ENCODE data around the gene NEUROD4.
A peak's percentile ranks its signal among the peaks of the same experiment; 100 is the strongest.
"Not testable (repeated sequence)": the region's sequence is repeated elsewhere in the genome, so short reads cannot be mapped to it uniquely, and the experiment has no call there.

Gene NEUROD4

DNA sequence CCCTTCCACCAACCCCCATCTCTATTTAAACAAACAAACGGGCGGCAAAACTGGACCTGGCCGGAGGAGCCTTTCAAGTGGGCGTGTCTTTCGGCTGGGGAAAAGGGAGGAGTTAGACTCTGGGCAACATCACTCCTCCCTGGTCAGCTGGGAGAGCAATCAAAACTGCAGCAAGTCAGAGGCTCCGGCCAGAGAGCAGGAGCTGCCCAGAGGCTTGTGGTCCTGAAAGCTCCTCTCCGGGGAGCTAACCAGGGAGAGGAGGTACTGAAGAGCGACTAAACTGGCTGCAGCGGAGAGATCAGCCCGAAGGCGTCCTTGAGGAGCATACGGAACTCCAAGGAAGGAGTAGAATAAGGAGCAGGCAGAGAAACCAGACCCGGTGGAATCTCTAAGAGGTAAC lies at the start of gene NEUROD4:
Gene NEUROD4, plus strand, starts transcription at position 191 of the 400 bp plus-strand sequence. CDS start 6,466 bp downstream, outside the sequence.
- Histone ChIP-seq H3K36me3 (replicated peaks) (no peaks in the 10 kb centered on the region), H3K9me3 (no peaks in the 10 kb centered on the region), H3K4me3 (no peak within 1 kb of the TSS), H3K27me3 (ENCODE audit: low read depth) (peaks cover 14% of the 10 kb centered on the region), H3K4me1 (no peaks in the 10 kb centered on the region)
- in situ Hi-C loops (cut with MboI; ENCODE audit: low sequenced_read_pairs) = no loop called here
- peak; percentile 14 to 62 for DNase-seq (ENCODE audit: low spot score in 2 of 2)

- no peaks in the 10 kb centered on the region for H3K4me1 ChIP-seq
- no peak for DNase-seq (ENCODE audit: low spot score in 2 of 2)
- no peaks in the 10 kb centered on the region for H3K36me3 ChIP-seq (replicated peaks)
- no peak overlapping the region for H3K4me3 ChIP-seq
- 0 out of 2 replicates have a peak, but pooled peaks cover 3% of the 10 kb centered on the region for H3K27me3 ChIP-seq (ENCODE audit: low read depth)
- in situ Hi-C loops (cut with MboI; ENCODE audit: low sequenced_read_pairs) = loop anchor here (25.0 kb wide), 1 partner anchor 233 kb away; no protein-coding TSS in a partner anchor
- H3K9me3 ChIP-seq = no peaks in the 10 kb centered on the region
Measured at GRCh38 chr12:54970741-54971140, 49.0 kb upstream of the NEUROD4 start.

DNA sequence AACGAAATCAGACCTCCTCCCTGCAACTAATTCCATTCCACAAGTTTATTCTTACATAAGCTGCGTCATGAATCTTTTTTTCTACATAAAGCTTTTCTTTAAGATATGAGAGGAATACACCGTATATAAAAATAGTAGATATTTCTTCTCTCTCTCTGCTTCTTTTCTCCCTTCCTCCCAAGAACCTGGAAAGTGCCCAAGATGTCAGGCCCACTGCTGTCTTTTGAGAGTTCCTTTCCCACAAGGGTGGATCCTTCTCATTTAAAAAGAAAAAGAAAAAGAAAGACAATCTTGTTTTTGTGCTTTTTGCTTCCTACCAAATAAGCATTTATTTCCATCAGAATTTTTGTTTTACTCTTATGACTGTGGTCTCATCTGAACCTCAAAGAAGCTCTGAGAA lies 46.2 kb upstream of the NEUROD4 start:
- no peaks in the 10 kb centered on the region for H3K36me3 ChIP-seq (replicated peaks)
- no peak overlapping the region for H3K4me3 ChIP-seq
- H3K27me3 ChIP-seq (ENCODE audit: low read depth) = peaks cover 5% of the 10 kb centered on the region; the same call in 1 of the 2 replicates
- no peaks in the 10 kb centered on the region for H3K9me3 ChIP-seq
- DNase-seq (ENCODE audit: low spot score in 2 of 2) = no peak
- in situ Hi-C loops (cut with MboI; ENCODE audit: low sequenced_read_pairs) = loop anchor here (25.0 kb wide), 1 partner anchor 236 kb away; no protein-coding TSS in a partner anchor
- H3K4me1 ChIP-seq = no peaks in the 10 kb centered on the region

DNA sequence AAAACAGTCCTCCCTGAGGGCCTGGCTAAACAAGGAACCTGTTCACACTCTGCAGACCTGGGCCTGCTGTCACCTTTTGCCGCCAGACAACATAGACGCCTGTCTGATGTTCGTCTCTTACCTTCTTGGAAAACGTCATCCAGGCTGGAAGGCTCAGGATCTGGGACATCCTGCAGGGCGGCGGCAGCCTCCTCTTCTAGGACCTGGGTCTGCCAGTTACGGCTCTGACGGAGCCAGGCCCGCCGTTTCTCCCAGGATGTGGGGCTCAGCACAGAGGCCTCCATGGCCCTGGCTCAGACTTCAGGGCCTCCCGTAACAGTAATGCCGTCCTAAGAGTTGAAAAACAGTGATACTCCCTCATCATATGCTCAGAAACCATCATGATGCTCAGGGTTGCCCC lies 45.5 kb upstream of the NEUROD4 start:
- no peaks in the 10 kb centered on the region for H3K36me3 ChIP-seq (replicated peaks)
- DNase-seq (ENCODE audit: low spot score in 2 of 2) = no peak
- no peak overlapping the region for H3K4me3 ChIP-seq
- no peaks in the 10 kb centered on the region for H3K4me1 ChIP-seq
- peaks cover 5% of the 10 kb centered on the region; the same call in 1 of the 2 replicates for H3K27me3 ChIP-seq (ENCODE audit: low read depth)
- no peaks in the 10 kb centered on the region for H3K9me3 ChIP-seq
- in situ Hi-C loops (cut with MboI; ENCODE audit: low sequenced_read_pairs) = loop anchor here (25.0 kb wide), 1 partner anchor 237 kb away; no protein-coding TSS in a partner anchor

GRCh38 chr12:54975272-54975671 lies 44.5 kb upstream of the NEUROD4 start:
- in situ Hi-C loops (cut with MboI; ENCODE audit: low sequenced_read_pairs) = loop anchor here (25.0 kb wide), 1 partner anchor 637 kb away; no protein-coding TSS in a partner anchor

DNA sequence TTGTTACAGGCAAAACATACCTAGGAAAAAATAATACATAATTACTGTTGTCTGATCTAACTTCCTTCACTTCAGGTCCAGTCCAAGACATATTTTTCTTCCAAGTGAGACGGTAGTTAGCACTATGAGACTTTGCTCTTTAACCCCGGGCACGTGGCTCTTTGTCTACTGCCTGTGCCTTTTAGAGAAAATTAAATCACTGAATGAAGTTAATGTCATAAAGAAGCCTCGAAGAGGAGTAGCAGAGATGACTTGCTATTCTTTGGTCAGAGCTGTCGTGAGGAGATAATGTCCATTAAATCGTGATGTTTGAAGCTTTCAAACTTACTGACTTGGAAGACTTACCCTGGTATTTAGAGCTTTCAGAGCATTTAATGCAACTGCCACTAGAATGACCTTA lies 43.9 kb upstream of the NEUROD4 start:
- in situ Hi-C loops (cut with MboI; ENCODE audit: low sequenced_read_pairs) = loop anchor here (25.0 kb wide), 1 partner anchor 636 kb away; no protein-coding TSS in a partner anchor
- Histone ChIP-seq H3K9me3 (no peaks in the 10 kb centered on the region), H3K4me1 (no peaks in the 10 kb centered on the region), H3K27me3 (ENCODE audit: low read depth) (peaks cover 5% of the 10 kb centered on the region; the same call in 1 of the 2 replicates), H3K4me3 (no peak overlapping the region), H3K36me3 (replicated peaks) (no peaks in the 10 kb centered on the region)
- no peak for DNase-seq (ENCODE audit: low spot score in 2 of 2)

More at GRCh38 chr12:54975272-54975671, 44.5 kb upstream of the NEUROD4 start:
- Histone ChIP-seq H3K4me1 (no peaks in the 10 kb centered on the region), H3K27me3 (ENCODE audit: low read depth) (peaks cover 5% of the 10 kb centered on the region; the same call in 1 of the 2 replicates), H3K36me3 (replicated peaks) (no peaks in the 10 kb centered on the region), H3K4me3 (no peak overlapping the region), H3K9me3 (no peaks in the 10 kb centered on the region)
- DNase-seq (ENCODE audit: low spot score in 2 of 2) = no peak

DNA sequence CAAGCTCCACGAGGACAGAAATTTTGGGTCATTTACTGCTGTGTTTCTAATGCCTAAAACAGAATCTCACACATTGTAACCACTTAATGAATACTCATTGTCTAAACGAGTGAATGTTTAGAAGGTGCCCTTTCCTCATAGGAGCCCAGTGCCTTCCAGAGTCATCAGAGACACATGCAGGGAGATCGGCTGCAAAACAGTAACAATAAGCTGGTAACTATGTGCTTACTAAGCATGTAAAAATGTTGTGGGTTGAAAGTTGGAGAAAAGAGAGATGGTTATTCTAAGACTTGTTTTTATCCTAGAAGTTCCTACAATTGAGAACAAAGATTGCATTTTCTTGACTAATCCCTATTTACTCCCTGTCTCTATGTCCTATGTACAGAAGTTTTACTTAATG lies 42.6 kb upstream of the NEUROD4 start:
- DNase-seq (ENCODE audit: low spot score in 2 of 2) = no peak
- H3K36me3 ChIP-seq (replicated peaks) = no peaks in the 10 kb centered on the region
- H3K4me1 ChIP-seq = no peaks in the 10 kb centered on the region
- H3K9me3 ChIP-seq = no peaks in the 10 kb centered on the region
- in situ Hi-C loops (cut with MboI; ENCODE audit: low sequenced_read_pairs) = loop anchor here (25.0 kb wide), 1 partner anchor 635 kb away; no protein-coding TSS in a partner anchor
- H3K27me3 ChIP-seq (ENCODE audit: low read depth) = peaks cover 2% of the 10 kb centered on the region; the same call in 1 of the 2 replicates
- H3K4me3 ChIP-seq = no peak overlapping the region

GRCh38 chr12:54977857-54978256 lies 41.9 kb upstream of the NEUROD4 start:
- no peaks in the 10 kb centered on the region for H3K36me3 ChIP-seq (replicated peaks)
- H3K9me3 ChIP-seq = no peaks in the 10 kb centered on the region
- H3K27me3 ChIP-seq (ENCODE audit: low read depth) = peaks cover 2% of the 10 kb centered on the region; the same call in 1 of the 2 replicates
- no peak for DNase-seq (ENCODE audit: low spot score in 2 of 2)
- H3K4me3 ChIP-seq = no peak overlapping the region
- no peaks in the 10 kb centered on the region for H3K4me1 ChIP-seq
- in situ Hi-C loops (cut with MboI; ENCODE audit: low sequenced_read_pairs) = loop anchor here (25.0 kb wide), 1 partner anchor 634 kb away; no protein-coding TSS in a partner anchor

GRCh38 chr12:54980341-54980740 lies 39.4 kb upstream of the NEUROD4 start:
- peaks cover 2% of the 10 kb centered on the region; the same call in 1 of the 2 replicates for H3K27me3 ChIP-seq (ENCODE audit: low read depth)
- in situ Hi-C loops (cut with MboI; ENCODE audit: low sequenced_read_pairs) = loop anchor here (25.0 kb wide), 1 partner anchor 632 kb away; no protein-coding TSS in a partner anchor
- no peaks in the 10 kb centered on the region for H3K4me1 ChIP-seq
- H3K9me3 ChIP-seq = no peaks in the 10 kb centered on the region
- H3K36me3 ChIP-seq (replicated peaks) = no peaks in the 10 kb centered on the region
- H3K4me3 ChIP-seq = no peak overlapping the region
- DNase-seq (ENCODE audit: low spot score in 2 of 2) = no peak

GRCh38 chr12:54981796-54982195 lies 38.0 kb upstream of the NEUROD4 start:
- no peaks in the 10 kb centered on the region for H3K4me1 ChIP-seq
- no peak for DNase-seq (ENCODE audit: low spot score in 2 of 2)
- H3K27me3 ChIP-seq (ENCODE audit: low read depth) = no peaks in the 10 kb centered on the region; the same call in none of the 2 replicates
- in situ Hi-C loops (cut with MboI; ENCODE audit: low sequenced_read_pairs) = loop anchor here (25.0 kb wide), 1 partner anchor 631 kb away; no protein-coding TSS in a partner anchor
- no peaks in the 10 kb centered on the region for H3K36me3 ChIP-seq (replicated peaks)
- H3K4me3 ChIP-seq = no peak overlapping the region
- no peaks in the 10 kb centered on the region for H3K9me3 ChIP-seq

DNA sequence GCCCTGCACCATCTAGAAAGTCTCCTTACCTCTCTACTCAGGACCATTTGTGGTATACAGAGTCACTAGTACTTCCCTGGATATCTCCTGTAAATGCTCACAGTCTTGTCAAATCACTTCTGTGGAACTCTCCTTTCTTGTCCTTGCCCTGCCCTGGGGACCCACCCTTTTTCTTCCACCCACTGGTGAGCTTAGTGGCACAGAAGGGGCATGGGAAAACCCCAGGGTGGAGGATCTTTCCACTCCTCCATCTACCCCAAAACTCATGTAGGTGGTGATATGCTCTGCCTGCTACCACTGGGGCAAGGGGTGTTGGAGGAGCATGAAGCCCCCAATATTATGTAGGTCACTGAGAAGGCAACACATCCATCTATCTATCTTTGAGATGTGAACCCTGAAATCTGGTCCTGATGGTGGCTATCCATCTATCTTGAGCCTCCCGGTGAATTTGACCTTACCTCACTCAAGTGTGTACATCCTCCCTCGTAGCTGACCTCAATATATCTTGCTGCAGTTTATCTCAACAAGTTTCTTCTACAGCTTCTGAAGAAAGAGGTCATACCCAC lies 36.2 kb upstream of the NEUROD4 start:
- Histone ChIP-seq H3K4me1 (no peaks in the 10 kb centered on the region), H3K36me3 (replicated peaks) (no peaks in the 10 kb centered on the region), H3K4me3 (no peak overlapping the region), H3K27me3 (ENCODE audit: low read depth) (no peaks in the 10 kb centered on the region; the same call in none of the 2 replicates), H3K9me3 (no peaks in the 10 kb centered on the region)
- DNase-seq (ENCODE audit: low spot score in 2 of 2) = no peak
- in situ Hi-C loops (cut with MboI; ENCODE audit: low sequenced_read_pairs) = loop anchor here (25.0 kb wide), 1 partner anchor 629 kb away; no protein-coding TSS in a partner anchor

- no peak for DNase-seq (ENCODE audit: low spot score in 2 of 2)
- H3K4me3 ChIP-seq = no peak within 1 kb of the TSS
Measured at GRCh38 chr12:54984658-54985376, 35.0 kb upstream of the NEUROD4 start, which contains the start of gene TESPA1. TSS of gene TESPA1 (minus strand) at chr12:54984762. CDS start at chr12:54974562, 10,200 bp downstream.

DNA sequence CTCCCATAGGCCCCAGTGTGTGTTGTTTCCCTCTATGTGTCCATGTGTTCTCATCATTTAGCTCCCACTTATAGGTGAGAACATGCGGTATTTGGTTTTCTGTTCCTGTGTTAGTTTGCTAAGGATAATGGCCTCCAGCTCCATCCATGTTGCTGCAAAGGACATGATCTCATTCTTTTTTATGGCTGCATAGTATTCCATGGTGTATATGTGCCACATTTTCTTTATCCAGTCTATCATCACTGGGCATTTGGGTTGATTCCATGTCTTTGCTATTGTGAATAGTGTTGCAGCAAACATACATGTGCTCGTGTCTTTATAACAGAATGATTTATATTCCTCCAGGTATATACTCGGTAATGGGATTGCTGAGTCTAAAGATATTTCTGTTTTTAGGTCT lies 33.0 kb upstream of the NEUROD4 start:
- not testable (repeated sequence) for H3K4me1 ChIP-seq; H3K4me3 ChIP-seq; DNase-seq (ENCODE audit: low spot score in 2 of 2); H3K27me3 ChIP-seq (ENCODE audit: low read depth); H3K36me3 ChIP-seq (replicated peaks); H3K9me3 ChIP-seq
- in situ Hi-C loops (cut with MboI; ENCODE audit: low sequenced_read_pairs) = loop anchor here (25.0 kb wide), 1 partner anchor 626 kb away; no protein-coding TSS in a partner anchor

More at GRCh38 chr12:54984658-54985376, 35.0 kb upstream of the NEUROD4 start, which contains the start of gene TESPA1:
- H3K36me3 ChIP-seq (replicated peaks) = no peaks in the 10 kb centered on the region
- no peaks in the 10 kb centered on the region for H3K4me1 ChIP-seq
- H3K9me3 ChIP-seq = no peaks in the 10 kb centered on the region
- no peaks in the 10 kb centered on the region; the same call in none of the 2 replicates for H3K27me3 ChIP-seq (ENCODE audit: low read depth)
- in situ Hi-C loops (cut with MboI; ENCODE audit: low sequenced_read_pairs) = loop anchor here (25.0 kb wide), 1 partner anchor 627 kb away; no protein-coding TSS in a partner anchor

Data from HAP-1 (cell line).